ENCODE measurements around the gene SMARCAD1. TPM values are rescaled to one million over a fixed set of nuclear protein-coding genes. Genes with fewer than 3 reads are reported as not detected.

SMARCAD1 gene
- total and polyA plus RNA-seq, 4 donors = 7.5 to 58.3 (median 14.4) TPM

GRCh38 chr4:94171616-94172015 is 36.0 kb upstream of the SMARCAD1 start:
- ATAC-seq (ENCODE audit: insufficient read depth, low FRiP score) (no peak), DNase-seq (no peak)
- Histone ChIP-seq H3K4me3 (no peak overlapping the region), H3K36me3 (ENCODE audit: control insufficient read depth in 4 of 4, insufficient read depth in 4 of 4, low read length in 4 of 4) (no peaks in the 10 kb centered on the region), H3K9me3 (ENCODE audit: control insufficient read depth in 4 of 4, insufficient read depth in 3 of 4, low read length in 3 of 4) (peaks cover 0 to 4% (median 0%) of the 10 kb centered on the region in 4 donors), H3K27me3 (ENCODE audit: control insufficient read depth in 3 of 3, insufficient read depth in 3 of 3, low read length in 2 of 3) (no peaks in the 10 kb centered on the region), H3K4me1 (ENCODE audit: control insufficient read depth in 5 of 5, insufficient read depth in 5 of 5, low read length in 5 of 5) (no peaks in the 10 kb centered on the region), H3K27ac (ENCODE audit: low read depth in 1 of 2, low read length in 1 of 2) (no peak overlapping the region), H3K9ac (ENCODE audit: insufficient read depth in 1 of 2, low read length in 2 of 2) (no peak overlapping the region)
- no peak for TF ChIP-seq CTCF (IDR thresholded peaks at IDR 0.05; ENCODE audit: control extremely low read depth, extremely low read depth)
- WGBS, 2 donors = 67 to 80% methylated on average over 4 of the region's 4 CpGs

GRCh38 chr4:94175553-94176261 is 32.0 kb upstream of the SMARCAD1 start:
- ATAC-seq (ENCODE audit: insufficient read depth, low FRiP score) = no peak
- no peak for TF ChIP-seq CTCF (IDR thresholded peaks at IDR 0.05; ENCODE audit: control extremely low read depth, extremely low read depth)
- Histone ChIP-seq H3K4me1 (ENCODE audit: control insufficient read depth in 5 of 5, insufficient read depth in 5 of 5, low read length in 5 of 5) (no peaks in the 10 kb centered on the region), H3K36me3 (ENCODE audit: control insufficient read depth in 4 of 4, insufficient read depth in 4 of 4, low read length in 4 of 4) (no peaks in the 10 kb centered on the region), H3K9me3 (ENCODE audit: control insufficient read depth in 4 of 4, insufficient read depth in 3 of 4, low read length in 3 of 4) (no peaks in the 10 kb centered on the region), H3K9ac (ENCODE audit: insufficient read depth in 1 of 2, low read length in 2 of 2) (no peak overlapping the region), H3K4me3 (no peak overlapping the region), H3K27ac (ENCODE audit: low read depth in 1 of 2, low read length in 1 of 2) (no peak overlapping the region), H3K27me3 (ENCODE audit: control insufficient read depth in 3 of 3, insufficient read depth in 3 of 3, low read length in 2 of 3) (no peaks in the 10 kb centered on the region)
- DNase-seq = no peak
- WGBS, 2 donors = 72 to 77% methylated on average over 6 of the region's 6 CpGs

- no peaks in the 10 kb centered on the region for H3K36me3 ChIP-seq (ENCODE audit: control insufficient read depth in 4 of 4, insufficient read depth in 4 of 4, low read length in 4 of 4)
- H3K4me1 ChIP-seq (ENCODE audit: control insufficient read depth in 5 of 5, insufficient read depth in 5 of 5, low read length in 5 of 5) = no peaks in the 10 kb centered on the region
- no peaks in the 10 kb centered on the region for H3K27me3 ChIP-seq (ENCODE audit: control insufficient read depth in 3 of 3, insufficient read depth in 3 of 3, low read length in 2 of 3)
- no peak for DNase-seq
- ATAC-seq (ENCODE audit: insufficient read depth, low FRiP score) = no peak
- no peak overlapping the region for H3K27ac ChIP-seq (ENCODE audit: low read depth in 1 of 2, low read length in 1 of 2)
- H3K9me3 ChIP-seq (ENCODE audit: control insufficient read depth in 4 of 4, insufficient read depth in 3 of 4, low read length in 3 of 4) = no peaks in the 10 kb centered on the region
- H3K4me3 ChIP-seq = no peak overlapping the region
- no peak for TF ChIP-seq CTCF (IDR thresholded peaks at IDR 0.05; ENCODE audit: control extremely low read depth, extremely low read depth)
- H3K9ac ChIP-seq (ENCODE audit: insufficient read depth in 1 of 2, low read length in 2 of 2) = no peak overlapping the region
- WGBS, 2 donors = 85 to 94% methylated on average over 2 of the region's 2 CpGs
Observed at GRCh38 chr4:94177822-94178221, 29.8 kb upstream of the SMARCAD1 start.

DNA sequence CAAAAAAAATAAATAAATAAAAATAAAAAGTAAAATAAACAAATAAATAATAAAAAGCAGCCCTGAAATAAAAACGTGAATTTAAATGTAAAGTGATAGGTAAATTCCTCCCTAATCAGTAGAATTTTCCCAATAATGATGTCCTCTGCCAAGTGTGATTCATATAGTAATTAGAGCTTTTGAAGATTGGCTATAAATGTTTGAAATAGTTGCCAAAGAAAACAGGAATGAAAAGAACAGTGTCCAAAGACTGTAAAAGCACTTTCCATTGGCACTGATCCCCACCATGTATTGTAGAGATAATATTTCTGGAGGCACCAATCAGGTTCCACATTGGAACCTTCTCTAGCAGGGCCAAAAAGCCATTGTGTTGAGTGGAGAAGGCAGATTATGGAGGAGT is 25.9 kb upstream of the SMARCAD1 start:
- DNase-seq (no peak), ATAC-seq (ENCODE audit: insufficient read depth, low FRiP score) (no peak)

More for the DNA sequence above, 25.9 kb upstream of the SMARCAD1 start:
- Histone ChIP-seq H3K27me3 (ENCODE audit: control insufficient read depth in 3 of 3, insufficient read depth in 3 of 3, low read length in 2 of 3) (no peaks in the 10 kb centered on the region), H3K27ac (ENCODE audit: low read depth in 1 of 2, low read length in 1 of 2) (no peak overlapping the region), H3K9me3 (ENCODE audit: control insufficient read depth in 4 of 4, insufficient read depth in 3 of 4, low read length in 3 of 4) (no peaks in the 10 kb centered on the region), H3K36me3 (ENCODE audit: control insufficient read depth in 4 of 4, insufficient read depth in 4 of 4, low read length in 4 of 4) (no peaks in the 10 kb centered on the region), H3K9ac (ENCODE audit: insufficient read depth in 1 of 2, low read length in 2 of 2) (no peak overlapping the region), H3K4me3 (no peak overlapping the region), H3K4me1 (ENCODE audit: control insufficient read depth in 5 of 5, insufficient read depth in 5 of 5, low read length in 5 of 5) (no peaks in the 10 kb centered on the region)
- 28 to 63% methylated on average over 1 of the region's 1 CpG for WGBS, 2 donors
- TF ChIP-seq CTCF (IDR thresholded peaks at IDR 0.05; ENCODE audit: control extremely low read depth, extremely low read depth) = no peak

Measured in lung (tissue), 12 donors.